Measurements from ENCODE around the gene SCARB2.
"Not testable (repeated sequence)": the region's sequence is repeated elsewhere in the genome, so short reads cannot be mapped to it uniquely, and the experiment has no call there.

SCARB2 gene

GRCh38 chr4:76213415-76214176 is at the start of gene SCARB2:
Gene SCARB2, minus strand, starts transcription at chr4:76213824. Its CDS starts 281 bp downstream, at chr4:76213543.
- peak; percentile 78 for DNase-seq

- DNase-seq = no peak
Measured at GRCh38 chr4:76260571-76260970, 46.9 kb upstream of the SCARB2 start.

GRCh38 chr4:76257824-76258223 is 44.2 kb upstream of the SCARB2 start:
- no peak for DNase-seq

- DNase-seq = no peak
Measured at GRCh38 chr4:76256968-76257367, 43.3 kb upstream of the SCARB2 start.

- DNase-seq = no peak
Measured at GRCh38 chr4:76256032-76256431, 42.4 kb upstream of the SCARB2 start.

GRCh38 chr4:76253511-76253910 is 39.9 kb upstream of the SCARB2 start:
- DNase-seq = no peak

GRCh38 chr4:76252271-76252653 is 38.6 kb upstream of the SCARB2 start:
- no peak for DNase-seq

GRCh38 chr4:76251441-76252270 is 38.0 kb upstream of the SCARB2 start, which contains the start of gene FAM47E:
Gene FAM47E, plus strand, starts transcription at chr4:76251721. Its CDS starts 26 bp downstream, at chr4:76251747.
- DNase-seq = peak; percentile 75 to 83

- DNase-seq = peak in 1 of 2 experiments; percentile 33
Measured at GRCh38 chr4:76250962-76251361, 37.3 kb upstream of the SCARB2 start.

- DNase-seq = no peak
Measured at GRCh38 chr4:76246852-76247251, 33.2 kb upstream of the SCARB2 start.

- DNase-seq = no peak
Measured at GRCh38 chr4:76246025-76246424, 32.4 kb upstream of the SCARB2 start.

- not testable (repeated sequence) for DNase-seq
Measured at GRCh38 chr4:76243877-76244276, 30.3 kb upstream of the SCARB2 start.

GRCh38 chr4:76240236-76240635 is 26.6 kb upstream of the SCARB2 start:
- no peak for DNase-seq

GRCh38 chr4:76238701-76239100 is 25.1 kb upstream of the SCARB2 start:
- DNase-seq = no peak

- no peak for DNase-seq
Measured at GRCh38 chr4:76238236-76238635, 24.6 kb upstream of the SCARB2 start.

GRCh38 chr4:76235915-76236314 is 22.3 kb upstream of the SCARB2 start:
- DNase-seq = no peak

- no peak for DNase-seq
Measured at GRCh38 chr4:76235407-76235806, 21.8 kb upstream of the SCARB2 start.

- no peak for DNase-seq
Measured at GRCh38 chr4:76234679-76235044, 21.0 kb upstream of the SCARB2 start.

GRCh38 chr4:76233967-76234678 is 20.5 kb upstream of the SCARB2 start:
- no peak for DNase-seq

GRCh38 chr4:76233529-76233928 is 19.9 kb upstream of the SCARB2 start:
- DNase-seq = no peak

- DNase-seq = no peak
Measured at GRCh38 chr4:76233083-76233482, 19.5 kb upstream of the SCARB2 start.

GRCh38 chr4:76232681-76233080 is 19.1 kb upstream of the SCARB2 start:
- DNase-seq = no peak

- DNase-seq = no peak
Measured at GRCh38 chr4:76226418-76226817, 12.8 kb upstream of the SCARB2 start.
